H1 (cell line): ENCODE measurements around the gene TAX1BP1. TPM values are rescaled to one million over a fixed set of nuclear protein-coding genes. Genes with fewer than 3 reads are reported as not detected.

ENCODE experiments used
- ATF2 ChIP-seq: IDR thresholded peaks from 2 replicates; pipeline ENCODE4 v1.6.1; 2012; ENCODE audit warnings: low read length, inconsistent platforms
- HDAC6 ChIP-seq: IDR thresholded peaks from one replicate; pipeline ENCODE4 v1.7.1; 2012; ENCODE audit warnings: low read depth, mild to moderate bottlenecking, inconsistent platforms, low read length, moderate library complexity
- POLR2A ChIP-seq, 2 experiments: IDR thresholded peaks; 1 replicate in 1 of 2; 2 replicates in 1 of 2; pipeline ENCODE4 v1.6.1; 2011; ENCODE audit warnings: low read depth in 2 of 2, low read length in 2 of 2, mild to moderate bottlenecking in 2 of 2; ENCODE audit errors: control extremely low read depth in 1 of 2
- SIRT6 ChIP-seq: IDR thresholded peaks from one replicate; pipeline ENCODE4 v1.7.1; 2012; ENCODE audit warnings: low read length, inconsistent platforms
- SP4 ChIP-seq: IDR thresholded peaks from 2 replicates; pipeline ENCODE4 v1.6.1; 2012; ENCODE audit warnings: low read length, inconsistent platforms
- polyA plus RNA-seq, 7 experiments: library from polyadenylated mRNA; depleted of rRNA in 3 of 7; stranded (reverse) in 5 of 7; unstranded in 2 of 7; fragments of >200 nt in 5 of 7; fragments of 200-250 nt in 2 of 7; gene quantifications; 1 replicate in 5 of 7; 2 replicates in 1 of 7; 4 replicates in 1 of 7; pipeline versions ENCODE4 v1.2.1 to v1.2.3, GENCODE V29; 2011 to 2013; ENCODE audit warnings: missing spikeins in 2 of 7, mixed read lengths in 2 of 7
- total RNA-seq: library from RNA; stranded (reverse); fragmentation: NEBNext Ultra II Directional; extraction: Animal tissue kit (Norgen Biotek cat#: 25700); gene quantifications from 2 replicates; pipeline ENCODE4 v1.2.1, GENCODE V29; 2021

The TAX1BP1 gene
- total and polyA plus RNA-seq, 2 of the 8 experiments (the other 6 are each of a cell fraction or from before 2014, with no cell fraction given) = 56.0 to 62.7 TPM

- TF ChIP-seq ATF2 = no peak
- TF ChIP-seq SP4 = no peak
- no peak for TF ChIP-seq HDAC6
- TF ChIP-seq SIRT6 = no peak
- TF ChIP-seq POLR2A (IDR thresholded peaks at IDR 0.05; ENCODE audit: control extremely low read depth in 1 of 2, low read depth in 2 of 2, low read length in 2 of 2) = no peak
Observed at GRCh38 chr7:27747589-27748368, 7.8 kb downstream of the TAX1BP1 start (continued).
